RWPE2 (cell line): ENCODE results near the gene PRKCE.
A peak's percentile ranks its signal among the peaks of the same experiment; 100 is the strongest.

Experiments
- ATAC-seq: fragments of 200-7000 bp; cut with Tn5 transposase; 3 replicates; pipeline ENCODE4 v1.9.1; 2021; ENCODE audit warnings: low read depth
- DNase-seq: peaks from one replicate; pipeline ENCODE4 v3.0.0-alpha.2; 2020; ENCODE audit warnings: low spot score
- H3K27ac ChIP-seq: fragments of 450-650 bp; 2 replicates; pipeline ENCODE4 v1.5.1; 2017; ENCODE audit warnings: mild to moderate bottlenecking; ENCODE audit not compliant: poor library complexity, severe bottlenecking
- H3K27me3 ChIP-seq: fragments of 250-450 bp; sonication (Bioruptor Pico); 2 replicates; pipeline ENCODE4 v1.5.1; 2021; ENCODE audit warnings: mild to moderate bottlenecking, moderate library complexity; ENCODE audit not compliant: insufficient read depth, poor library complexity, severe bottlenecking
- H3K36me3 ChIP-seq: fragments of 250-450 bp; sonication (Bioruptor Pico); 2 replicates; pipeline ENCODE4 v1.5.1; 2020; ENCODE audit warnings: low read depth, mild to moderate bottlenecking, moderate library complexity
- H3K4me1 ChIP-seq: fragments of 250-450 bp; sonication (Bioruptor Pico); 2 replicates; pipeline ENCODE4 v1.5.1; 2021; ENCODE audit warnings: mild to moderate bottlenecking, moderate library complexity; ENCODE audit not compliant: insufficient read depth, poor library complexity, severe bottlenecking
- H3K4me3 ChIP-seq: fragments of 250-450 bp; sonication (Bioruptor Pico); 2 replicates; pipeline ENCODE4 v1.5.1; 2021; ENCODE audit warnings: mild to moderate bottlenecking, moderate library complexity; ENCODE audit not compliant: severe bottlenecking
- H3K9me3 ChIP-seq: fragments of 250-450 bp; sonication (Bioruptor Pico); 2 replicates; pipeline ENCODE4 v1.5.1; 2021; ENCODE audit warnings: mild to moderate bottlenecking, moderate library complexity; ENCODE audit not compliant: severe bottlenecking
- CTCF ChIP-seq: fragments of 450-650 bp; IDR thresholded peaks from one replicate; pipeline ENCODE4 v1.5.1; 2017; ENCODE audit warnings: mild to moderate bottlenecking, moderate library complexity; ENCODE audit not compliant: poor library complexity, severe bottlenecking

The PRKCE gene

GRCh38 chr2:45964906-45965305 is 313.4 kb downstream of the PRKCE start:
- ATAC-seq (no peak), DNase-seq (no peak)
- Histone ChIP-seq H3K4me1 (peaks cover 35% of the 10 kb centered on the region), H3K27me3 (no peaks in the 10 kb centered on the region), H3K36me3 (no peaks in the 10 kb centered on the region), H3K9me3 (no peaks in the 10 kb centered on the region), H3K27ac (peak overlapping the region; percentile 97), H3K4me3 (no peak overlapping the region)
- TF ChIP-seq CTCF: no peak

GRCh38 chr2:45965871-45966498 is 314.5 kb downstream of the PRKCE start:
- no peak for TF ChIP-seq CTCF
- no peaks in the 10 kb centered on the region for H3K9me3 ChIP-seq
- peaks cover 33% of the 10 kb centered on the region for H3K4me1 ChIP-seq
- H3K27me3 ChIP-seq: no peaks in the 10 kb centered on the region
- DNase-seq (no peak), ATAC-seq (no peak)
- H3K36me3 ChIP-seq: no peaks in the 10 kb centered on the region
- H3K4me3 ChIP-seq: no peak overlapping the region
- no peak overlapping the region for H3K27ac ChIP-seq

- DNase-seq: no peak
- H3K36me3 ChIP-seq: no peaks in the 10 kb centered on the region
- no peak for ATAC-seq
- H3K4me1 ChIP-seq: peaks cover 10% of the 10 kb centered on the region
- no peak for TF ChIP-seq CTCF
- no peak overlapping the region for H3K27ac ChIP-seq
- no peaks in the 10 kb centered on the region for H3K27me3 ChIP-seq
- no peaks in the 10 kb centered on the region for H3K9me3 ChIP-seq
- H3K4me3 ChIP-seq: no peak overlapping the region
Measured at GRCh38 chr2:45968946-45969584, 317.6 kb downstream of the PRKCE start.

GRCh38 chr2:45973426-45973825 is 322.0 kb downstream of the PRKCE start:
- H3K36me3 ChIP-seq: no peaks in the 10 kb centered on the region
- ATAC-seq (no peak), DNase-seq (no peak)
- H3K27ac ChIP-seq: no peak overlapping the region
- no peaks in the 10 kb centered on the region for H3K27me3 ChIP-seq
- no peaks in the 10 kb centered on the region for H3K9me3 ChIP-seq
- TF ChIP-seq CTCF: no peak
- H3K4me1 ChIP-seq: no peaks in the 10 kb centered on the region
- no peak overlapping the region for H3K4me3 ChIP-seq

- Histone ChIP-seq H3K9me3 (no peaks in the 10 kb centered on the region), H3K4me1 (no peaks in the 10 kb centered on the region), H3K4me3 (no peak overlapping the region), H3K27me3 (no peaks in the 10 kb centered on the region), H3K36me3 (no peaks in the 10 kb centered on the region), H3K27ac (no peak overlapping the region)
- TF ChIP-seq CTCF: no peak
- ATAC-seq (no peak), DNase-seq (no peak)
Measured at GRCh38 chr2:45974056-45974455, 322.6 kb downstream of the PRKCE start.
